ENCODE results near the gene PIBF1.

The PIBF1 gene

DNA sequence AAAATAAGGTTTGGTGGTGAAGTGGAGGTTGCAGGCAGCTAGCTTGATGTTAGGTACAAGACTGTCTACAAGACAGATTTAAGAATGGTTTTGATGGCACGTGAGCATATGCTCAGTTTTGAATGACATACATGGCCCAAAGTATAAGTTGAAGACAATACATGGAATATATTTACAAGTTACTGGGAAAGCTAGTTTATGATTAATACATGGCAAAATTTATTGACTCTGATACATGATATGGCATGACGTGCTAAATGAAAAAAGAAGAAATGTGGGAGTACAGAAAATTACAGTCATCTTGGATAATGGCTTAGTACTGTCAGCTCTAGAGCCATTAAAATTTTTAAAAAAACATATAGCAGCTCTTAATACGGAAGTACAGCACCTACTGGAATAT is 281.2 kb downstream of the PIBF1 start:
- no peak for DNase-seq

DNA sequence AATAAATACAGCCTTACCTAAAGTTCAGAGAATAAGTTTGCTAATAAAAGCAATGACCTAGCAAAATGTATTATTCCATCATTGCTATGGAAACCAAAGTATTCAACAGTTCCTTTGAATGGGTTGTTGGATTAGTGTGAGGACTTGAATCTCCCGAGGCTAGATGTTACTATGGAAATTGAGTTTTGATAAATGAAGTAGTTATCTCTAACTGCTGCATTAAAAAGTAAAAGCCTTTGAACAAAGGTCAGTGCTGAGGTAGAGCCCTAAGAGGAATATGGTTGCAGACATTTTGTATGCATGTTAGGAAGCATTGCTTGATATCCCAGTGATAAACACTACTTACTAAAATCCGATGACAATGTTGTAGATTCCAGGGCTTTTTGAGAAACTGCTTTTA is 283.1 kb downstream of the PIBF1 start:
- DNase-seq = no peak

DNA sequence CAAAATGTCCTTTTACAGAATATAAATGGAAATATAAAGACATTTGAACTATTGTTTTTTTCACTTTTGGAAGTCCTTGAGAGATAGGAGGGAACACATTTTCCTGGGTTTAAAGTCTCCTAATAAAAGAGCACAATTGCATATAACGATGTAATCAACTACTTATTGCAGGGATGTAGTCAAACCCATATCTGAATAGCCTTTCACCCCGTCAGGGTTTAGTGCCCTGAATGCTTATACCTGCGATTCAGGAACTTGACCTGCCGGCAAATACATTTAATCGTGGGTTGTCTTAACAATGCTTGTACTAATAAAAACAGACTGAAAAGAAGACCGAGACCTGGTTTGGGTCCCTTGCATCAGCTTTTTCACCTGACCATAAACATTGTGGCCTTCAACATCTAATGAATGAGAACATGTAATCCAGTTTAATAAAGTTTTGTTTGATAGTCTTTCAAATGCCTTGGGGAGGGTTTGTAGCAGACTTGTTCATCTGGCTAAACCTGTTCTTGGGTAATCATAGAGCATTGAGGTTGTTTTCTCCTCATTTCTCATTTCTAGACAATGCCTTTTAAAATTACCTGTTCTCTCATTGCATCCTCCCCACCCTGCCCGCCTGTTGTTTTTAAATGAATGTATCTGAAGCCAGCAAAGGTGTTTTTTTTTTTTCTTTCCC is 283.9 kb downstream of the PIBF1 start:
- no peak for DNase-seq
